Ovary (tissue), 9 donors: ENCODE measurements around the gene ARRDC3. TPM values are rescaled to one million over a fixed set of nuclear protein-coding genes. Genes with fewer than 3 reads are reported as not detected.
"Not testable (repeated sequence)": the region's sequence is repeated elsewhere in the genome, so short reads cannot be mapped to it uniquely, and the experiment has no call there.

ENCODE experiments used
- DNase-seq, 5 donors: peaks; one replicate each; pipeline ENCODE4 v3.0.0-alpha.2; 2019 to 2020
- H3K27ac ChIP-seq, 2 donors: fragments of 200-600 bp; one replicate each; pipeline versions ENCODE4 v1.5.1 to v1.8.0; 2019 to 2022
- H3K27me3 ChIP-seq: fragments of 200-600 bp; one replicate; pipeline ENCODE4 v1.8.0; 2022
- H3K36me3 ChIP-seq: fragments of 200-600 bp; sonication (generic); one replicate; pipeline ENCODE4 v1.5.1; 2019
- H3K4me1 ChIP-seq: one replicate; pipeline ENCODE4 v1.8.1; 2013; ENCODE audit warnings: mild to moderate bottlenecking, moderate library complexity; ENCODE audit not compliant: insufficient read depth
- H3K4me3 ChIP-seq: fragments of 200-600 bp; sonication (generic); one replicate; pipeline ENCODE4 v1.5.1; 2017
- H3K9me3 ChIP-seq, 2 donors: fragments of 200-600 bp in 1 of 2; sonication (generic) in 1 of 2; one replicate each; pipeline versions ENCODE4 v1.5.1 to v1.8.1; 2013 to 2019; ENCODE audit warnings: mild to moderate bottlenecking in 1 of 2, moderate library complexity in 1 of 2
- EP300 ChIP-seq: sonication (generic); formaldehyde crosslinking; IDR thresholded peaks from one replicate; pipeline ENCODE4 v1.6.1; 2017; ENCODE audit warnings: antibody characterized with exemption
- POLR2A ChIP-seq: fragments of 450-650 bp; IDR thresholded peaks from one replicate; pipeline ENCODE4 v1.6.1; 2017; ENCODE audit warnings: antibody characterized with exemption, mild to moderate bottlenecking, moderate library complexity
- WGBS, 3 donors: extraction: QIAGEN DNeasy Blood & Tissue Kit in 1 of 3; methylation state at CpG; one replicate each; pipeline versions ENCODE4 v1.1.5 to v1.1.7; 2013 to 2017; 5-methylcytosine and 5-hydroxymethylcytosine counted together
- intact Hi-C, 4 donors: fragments of 100-400 bp; cut with DNase I; formaldehyde crosslinking; loops; one replicate each; pipeline versions ENCODE4 v1.11.0 to v1.15.1; 2022 to 2023
- polyA plus RNA-seq, 2 donors: library from polyadenylated mRNA; stranded (reverse); fragments of 200-250 nt in 1 of 2; fragments of 350-450 nt in 1 of 2; fragmentation: Illumina TruSeq in 1 of 2; extraction: RNeasy Lipid Tissue Mini Kit (QIAGEN cat#74804) in 1 of 2; gene quantifications; one replicate each; pipeline ENCODE4 v1.2.3, GENCODE V29; 2013 to 2014
- total RNA-seq, 7 donors: library from RNA; depleted of rRNA in 2 of 7; stranded (reverse); fragments of >200 nt in 2 of 7; fragmentation: NEBNext Ultra II Directional in 3 of 7; extraction: Animal tissue kit (Norgen Biotek cat#: 25700) in 3 of 7; gene quantifications; one replicate each; pipeline versions ENCODE4 v1.1.0 to v1.2.4, GENCODE V29; 2016 to 2023
- TF ChIP-seq, protein P1 (sequence below), 3 donors: fragments of 450-650 bp in 2 of 3; fragments of 200-600 bp in 1 of 3; IDR thresholded peaks; one replicate each; pipeline versions ENCODE4 v1.5.1 to v1.8.0; 2016 to 2022; ENCODE audit warnings: antibody characterized with exemption in 3 of 3, mild to moderate bottlenecking in 1 of 3
- donor health status: DM: no; HTN: no; CAD: no; lungs with moderate emphysema.
- donor health status: DM: no; HTN: no; CAD: no.
- donor health status: Bipolar disorder and iron deficiency.
- donor health status: DM: yes; HTN: yes; CAD: no.
- donor health status: DM: no; HTN: no; CAD: no.
- donor health status: DM: yes; HTN: yes; CAD: no.

The ARRDC3 gene
- total and polyA plus RNA-seq, 9 donors: 30.2 to 176 (median 103) TPM

DNA sequence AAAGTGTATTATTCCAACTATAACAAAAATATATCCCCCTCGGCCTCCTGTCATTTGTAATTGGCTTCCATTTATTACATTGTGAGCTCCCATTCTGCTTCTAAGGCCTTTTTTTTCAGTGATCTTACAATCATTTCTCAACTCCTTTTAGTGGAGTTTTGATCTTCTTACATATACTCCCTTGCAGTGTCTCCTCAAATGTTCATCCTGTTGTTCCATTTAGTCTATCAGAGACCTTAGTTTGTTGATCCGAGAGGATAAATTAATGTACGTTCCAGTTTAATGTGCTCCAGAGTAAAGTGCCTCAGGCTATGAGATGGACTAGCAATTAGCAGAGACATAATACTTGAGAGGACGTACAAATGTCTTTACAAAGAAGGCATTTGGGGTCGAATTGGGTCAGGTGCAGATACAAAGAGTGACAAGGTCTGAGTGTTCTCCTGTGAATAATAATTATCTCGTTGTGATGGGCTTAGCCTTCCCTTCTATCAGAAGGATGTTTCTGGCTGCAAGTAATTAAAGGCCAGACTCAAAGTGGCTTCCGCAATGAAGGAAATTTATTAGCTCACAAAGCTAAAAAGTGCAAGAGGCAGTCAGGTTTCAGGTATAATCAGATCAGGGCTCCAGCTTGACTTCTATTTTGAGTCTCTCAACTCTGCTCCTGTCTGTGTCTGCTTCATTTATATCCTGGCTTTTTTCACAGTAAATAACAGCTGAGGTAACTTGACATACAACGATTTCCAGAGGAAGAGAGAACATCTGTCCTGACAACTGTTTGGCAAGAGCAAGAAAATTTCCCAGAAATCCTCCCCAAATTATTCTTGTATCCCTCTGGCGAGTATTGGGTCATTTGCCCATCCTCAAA, 30.1 kb downstream of the ARRDC3 start:
- TF ChIP-seq, protein P1, sequence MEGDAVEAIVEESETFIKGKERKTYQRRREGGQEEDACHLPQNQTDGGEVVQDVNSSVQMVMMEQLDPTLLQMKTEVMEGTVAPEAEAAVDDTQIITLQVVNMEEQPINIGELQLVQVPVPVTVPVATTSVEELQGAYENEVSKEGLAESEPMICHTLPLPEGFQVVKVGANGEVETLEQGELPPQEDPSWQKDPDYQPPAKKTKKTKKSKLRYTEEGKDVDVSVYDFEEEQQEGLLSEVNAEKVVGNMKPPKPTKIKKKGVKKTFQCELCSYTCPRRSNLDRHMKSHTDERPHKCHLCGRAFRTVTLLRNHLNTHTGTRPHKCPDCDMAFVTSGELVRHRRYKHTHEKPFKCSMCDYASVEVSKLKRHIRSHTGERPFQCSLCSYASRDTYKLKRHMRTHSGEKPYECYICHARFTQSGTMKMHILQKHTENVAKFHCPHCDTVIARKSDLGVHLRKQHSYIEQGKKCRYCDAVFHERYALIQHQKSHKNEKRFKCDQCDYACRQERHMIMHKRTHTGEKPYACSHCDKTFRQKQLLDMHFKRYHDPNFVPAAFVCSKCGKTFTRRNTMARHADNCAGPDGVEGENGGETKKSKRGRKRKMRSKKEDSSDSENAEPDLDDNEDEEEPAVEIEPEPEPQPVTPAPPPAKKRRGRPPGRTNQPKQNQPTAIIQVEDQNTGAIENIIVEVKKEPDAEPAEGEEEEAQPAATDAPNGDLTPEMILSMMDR (IDR thresholded peaks at IDR 0.05): no peak
- TF ChIP-seq POLR2A: no peak
- no peak for TF ChIP-seq EP300
- no peaks in the 10 kb centered on the region for H3K27me3 ChIP-seq
- H3K36me3 ChIP-seq: no peaks in the 10 kb centered on the region
- H3K4me1 ChIP-seq: no peaks in the 10 kb centered on the region
- H3K9me3 ChIP-seq: no peaks in the 10 kb centered on the region
- WGBS, 3 donors: 69 to 73% (median 72%) methylated on average over 9 of the region's 9 CpGs
- H3K27ac ChIP-seq: no peak overlapping the region
- DNase-seq: no peak
- intact Hi-C loops: no loop called here
- no peak overlapping the region for H3K4me3 ChIP-seq

DNA sequence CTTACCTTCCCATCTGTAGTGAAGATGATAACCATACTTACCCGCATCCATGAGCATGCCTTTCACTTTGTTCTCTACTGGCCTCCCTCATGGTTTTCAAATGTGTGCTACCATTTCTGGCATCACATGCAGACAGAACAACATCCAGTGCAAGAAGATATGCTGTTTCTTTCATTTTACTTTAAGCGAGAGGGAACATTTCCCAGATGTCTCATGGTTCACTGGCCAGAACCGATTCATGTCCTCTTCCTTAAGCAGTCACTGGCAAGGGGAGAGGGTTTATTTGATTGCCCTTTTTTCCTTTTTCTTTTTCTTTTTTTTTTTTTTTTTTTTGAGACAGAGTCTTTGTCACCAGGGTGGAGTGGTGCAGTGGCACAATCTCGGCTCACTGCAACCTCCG, 37.7 kb downstream of the ARRDC3 start:
- H3K4me3 ChIP-seq: no peak overlapping the region
- no peaks in the 10 kb centered on the region for H3K9me3 ChIP-seq
- intact Hi-C loops: no loop called here
- TF ChIP-seq EP300 (no peak), POLR2A (no peak)
- TF ChIP-seq, protein P1 (IDR thresholded peaks at IDR 0.05): no peak
- H3K27me3 ChIP-seq: no peaks in the 10 kb centered on the region
- H3K36me3 ChIP-seq: no peaks in the 10 kb centered on the region
- DNase-seq: no peak
- H3K4me1 ChIP-seq: no peaks in the 10 kb centered on the region
- H3K27ac ChIP-seq: no peak overlapping the region
- 82 to 93% (median 87%) methylated on average over 5 of the region's 5 CpGs for WGBS, 3 donors

DNA sequence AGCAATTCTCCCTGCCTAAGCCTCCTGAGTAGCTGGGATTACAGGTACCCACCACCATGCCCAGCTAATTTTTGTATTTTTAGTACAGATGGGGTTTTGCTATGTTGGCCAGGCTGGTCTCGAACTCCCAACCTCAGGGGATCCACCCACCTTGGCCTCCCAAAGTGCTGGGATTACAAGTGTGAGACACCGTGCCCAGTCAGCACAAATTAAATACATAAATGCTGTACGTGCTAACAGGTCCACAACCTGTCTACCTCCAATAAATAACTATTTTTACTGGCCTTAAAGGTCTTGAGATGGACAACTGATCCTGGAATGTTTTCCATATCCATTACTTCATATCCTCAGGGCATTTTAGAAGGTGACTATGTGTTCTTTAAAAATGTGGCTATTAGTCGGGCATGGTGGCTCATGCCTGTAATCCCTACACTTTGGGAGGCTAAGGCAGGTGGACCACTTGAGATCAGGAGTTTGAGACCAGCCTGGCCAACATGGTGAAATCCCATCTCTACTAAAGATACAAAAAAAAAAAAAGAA, 38.4 kb downstream of the ARRDC3 start:
- 95 to 97% (median 96%) methylated on average over 4 of the region's 4 CpGs for WGBS, 3 donors
- DNase-seq, H3K27me3 ChIP-seq, H3K36me3 ChIP-seq, H3K4me3 ChIP-seq, H3K27ac ChIP-seq, intact Hi-C loops, H3K4me1 ChIP-seq, H3K9me3 ChIP-seq: not testable (repeated sequence)

DNA sequence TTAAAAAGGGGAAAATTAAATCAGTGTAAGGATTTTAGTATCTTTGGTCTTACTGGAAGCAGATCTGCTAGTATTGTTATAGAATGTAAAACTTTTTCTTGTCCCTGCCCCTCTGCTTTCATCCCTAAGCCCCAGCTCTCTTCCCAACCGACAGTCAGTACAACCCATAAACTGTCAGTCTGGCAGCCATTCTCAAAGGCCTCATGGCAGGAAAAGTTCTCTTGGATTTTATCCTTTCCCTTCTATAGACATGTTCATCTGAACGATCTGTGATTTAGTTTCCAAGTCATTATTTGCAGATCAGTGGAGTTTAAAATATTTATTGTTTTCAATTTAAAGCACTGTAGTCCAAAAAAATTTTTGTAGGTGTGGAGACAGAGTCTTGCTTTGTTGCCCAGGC, 39.2 kb downstream of the ARRDC3 start:
- Histone ChIP-seq H3K4me3 (no peak overlapping the region), H3K27ac (no peak overlapping the region), H3K9me3 (no peaks in the 10 kb centered on the region), H3K4me1 (no peaks in the 10 kb centered on the region), H3K27me3 (no peaks in the 10 kb centered on the region), H3K36me3 (no peaks in the 10 kb centered on the region)
- 60 to 76% (median 62%) methylated on average over 2 of the region's 2 CpGs for WGBS, 3 donors
- intact Hi-C loops: no loop called here
- DNase-seq: no peak
- TF ChIP-seq EP300 (no peak), POLR2A (no peak)
- TF ChIP-seq, protein P1 (IDR thresholded peaks at IDR 0.05): no peak

DNA sequence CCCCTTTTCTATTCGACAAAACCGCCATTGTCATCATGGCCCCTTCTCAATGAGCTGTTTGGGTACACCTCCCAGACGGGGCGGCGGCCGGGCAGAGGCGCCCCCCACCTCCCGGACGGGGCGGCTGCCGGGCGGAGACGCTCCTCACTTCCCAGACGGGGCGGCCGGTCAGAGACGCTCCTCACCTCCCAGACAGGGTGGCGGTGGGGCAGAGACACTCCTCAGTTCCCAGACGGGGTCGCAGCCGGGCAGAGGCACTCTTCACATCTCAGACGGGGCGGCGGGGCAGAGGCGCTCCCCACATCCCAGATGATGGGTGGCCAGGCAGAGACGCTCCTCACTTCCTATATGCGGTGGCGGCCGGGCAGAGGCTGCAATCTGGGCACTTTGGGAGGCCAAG, 40.2 kb downstream of the ARRDC3 start:
- H3K9me3 ChIP-seq, H3K4me1 ChIP-seq, H3K36me3 ChIP-seq, DNase-seq, H3K27me3 ChIP-seq, intact Hi-C loops, H3K4me3 ChIP-seq, H3K27ac ChIP-seq: not testable (repeated sequence)
- WGBS, 3 donors: 95 to 97% (median 97%) methylated on average over 29 of the region's 29 CpGs
